ENCODE measurements around the gene CYS1. TPM values are rescaled to one million over a fixed set of nuclear protein-coding genes. Genes with fewer than 3 reads are reported as not detected.

Gene CYS1
- total RNA-seq, 4 donors from 2014 or later, result 0.59 to 47.2 (median 2.7) TPM

DNA sequence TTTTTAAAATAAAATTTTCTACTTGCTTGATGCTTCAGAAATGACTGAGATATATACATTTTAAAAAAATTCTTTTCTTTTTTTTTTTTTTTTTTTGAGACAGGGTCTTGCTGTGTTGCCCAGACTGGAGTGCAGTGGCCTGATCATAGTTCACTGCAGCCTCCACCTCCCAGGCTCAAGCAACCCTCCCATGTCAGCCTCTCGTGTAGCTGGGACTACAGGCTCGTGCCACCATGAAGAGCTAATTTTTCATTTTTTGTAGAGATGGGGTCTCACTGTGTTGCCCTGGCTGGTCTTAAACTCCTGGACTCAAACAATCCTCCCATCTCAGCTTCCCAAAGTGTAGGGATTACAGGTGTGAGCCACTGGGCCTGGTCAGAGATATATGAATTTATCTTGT lies 12.9 kb downstream of the CYS1 start:
- intact Hi-C loops (cut with DNase I), result no loop called here
- Histone ChIP-seq H3K27ac (no peak overlapping the region), H3K4me3 (replicated peaks in 1 of 3) (no peak overlapping the region), H3K4me1 (no peaks in the 10 kb centered on the region), H3K27me3 (no peaks in the 10 kb centered on the region), H3K36me3 (no peaks in the 10 kb centered on the region), H3K9me3 (no peaks in the 10 kb centered on the region)
- TF ChIP-seq, protein P1, sequence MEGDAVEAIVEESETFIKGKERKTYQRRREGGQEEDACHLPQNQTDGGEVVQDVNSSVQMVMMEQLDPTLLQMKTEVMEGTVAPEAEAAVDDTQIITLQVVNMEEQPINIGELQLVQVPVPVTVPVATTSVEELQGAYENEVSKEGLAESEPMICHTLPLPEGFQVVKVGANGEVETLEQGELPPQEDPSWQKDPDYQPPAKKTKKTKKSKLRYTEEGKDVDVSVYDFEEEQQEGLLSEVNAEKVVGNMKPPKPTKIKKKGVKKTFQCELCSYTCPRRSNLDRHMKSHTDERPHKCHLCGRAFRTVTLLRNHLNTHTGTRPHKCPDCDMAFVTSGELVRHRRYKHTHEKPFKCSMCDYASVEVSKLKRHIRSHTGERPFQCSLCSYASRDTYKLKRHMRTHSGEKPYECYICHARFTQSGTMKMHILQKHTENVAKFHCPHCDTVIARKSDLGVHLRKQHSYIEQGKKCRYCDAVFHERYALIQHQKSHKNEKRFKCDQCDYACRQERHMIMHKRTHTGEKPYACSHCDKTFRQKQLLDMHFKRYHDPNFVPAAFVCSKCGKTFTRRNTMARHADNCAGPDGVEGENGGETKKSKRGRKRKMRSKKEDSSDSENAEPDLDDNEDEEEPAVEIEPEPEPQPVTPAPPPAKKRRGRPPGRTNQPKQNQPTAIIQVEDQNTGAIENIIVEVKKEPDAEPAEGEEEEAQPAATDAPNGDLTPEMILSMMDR (IDR thresholded peaks at IDR 0.05), result no peak
- TF ChIP-seq POLR2A (IDR thresholded peaks at IDR 0.05), result no peak
- 64 to 77% methylated on average over 2 of the region's 2 CpGs for WGBS, 2 donors
- no peak for DNase-seq

DNA sequence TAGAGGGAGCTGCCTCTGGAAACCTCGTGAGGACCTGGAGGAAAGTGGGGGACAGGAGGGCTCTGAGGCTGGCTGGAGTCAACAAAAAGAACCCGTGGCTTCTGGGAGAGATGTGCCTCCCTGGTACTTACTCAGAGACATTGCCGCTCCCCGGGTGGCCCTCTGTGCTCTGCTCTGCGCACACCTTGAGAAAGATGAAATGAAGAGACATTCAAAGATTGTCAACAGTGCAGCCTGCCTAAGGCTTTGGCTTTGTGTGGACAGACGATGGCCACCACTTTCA lies 14.5 kb downstream of the CYS1 start:
- no peak for DNase-seq
- no peaks in the 10 kb centered on the region for H3K9me3 ChIP-seq
- intact Hi-C loops (cut with DNase I), result no loop called here
- no peaks in the 10 kb centered on the region for H3K27me3 ChIP-seq
- H3K4me1 ChIP-seq, result no peaks in the 10 kb centered on the region
- no peak overlapping the region for H3K4me3 ChIP-seq (replicated peaks in 1 of 3)
- TF ChIP-seq, protein P1 (IDR thresholded peaks at IDR 0.05), result no peak
- TF ChIP-seq POLR2A (IDR thresholded peaks at IDR 0.05), result no peak
- no peaks in the 10 kb centered on the region for H3K36me3 ChIP-seq
- 84 to 89% methylated on average over 6 of the region's 6 CpGs for WGBS, 2 donors
- H3K27ac ChIP-seq, result no peak overlapping the region

- no peak for TF ChIP-seq POLR2A (IDR thresholded peaks at IDR 0.05)
- TF ChIP-seq, protein P1 (IDR thresholded peaks at IDR 0.05), result no peak
- no peaks in the 10 kb centered on the region for H3K27me3 ChIP-seq
- no peaks in the 10 kb centered on the region for H3K4me1 ChIP-seq
- no peak overlapping the region for H3K4me3 ChIP-seq (replicated peaks in 1 of 3)
- intact Hi-C loops (cut with DNase I), result no loop called here
- no peak overlapping the region for H3K27ac ChIP-seq
- H3K9me3 ChIP-seq, result no peaks in the 10 kb centered on the region
- WGBS, 2 donors, result 87 to 91% methylated on average over 18 of the region's 18 CpGs
- H3K36me3 ChIP-seq, result no peaks in the 10 kb centered on the region
- DNase-seq, result no peak
Observed at GRCh38 chr2:10064932-10065772, 15.1 kb downstream of the CYS1 start.

DNA sequence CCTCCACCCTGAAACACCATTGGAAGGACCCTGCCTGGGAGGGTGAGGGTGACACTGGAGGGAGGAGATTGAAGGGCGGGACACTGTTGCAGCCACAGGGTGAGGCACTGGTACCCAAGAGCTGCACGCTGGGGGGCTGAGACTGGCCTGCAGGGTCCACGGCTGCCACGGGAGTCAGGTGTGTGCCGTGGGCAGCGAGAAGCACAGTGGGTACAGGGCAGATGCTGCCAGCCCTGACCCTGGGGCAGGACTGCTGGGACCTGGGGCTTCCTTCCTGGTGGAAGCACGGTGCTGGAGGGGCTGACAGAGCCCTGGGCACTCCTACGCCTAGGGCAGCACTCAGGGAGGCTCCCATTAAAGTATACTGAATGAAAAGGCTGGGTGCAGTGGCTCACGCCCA lies 16.6 kb downstream of the CYS1 start:
- H3K9me3 ChIP-seq, result no peaks in the 10 kb centered on the region
- no peak overlapping the region for H3K27ac ChIP-seq
- WGBS, 2 donors, result 93 to 96% methylated on average over 9 of the region's 9 CpGs
- intact Hi-C loops (cut with DNase I), result no loop called here
- DNase-seq, result no peak
- no peak for TF ChIP-seq POLR2A (IDR thresholded peaks at IDR 0.05)
- TF ChIP-seq, protein P1 (IDR thresholded peaks at IDR 0.05), result no peak
- no peaks in the 10 kb centered on the region for H3K27me3 ChIP-seq
- no peak overlapping the region for H3K4me3 ChIP-seq (replicated peaks in 1 of 3)
- H3K36me3 ChIP-seq, result no peaks in the 10 kb centered on the region
- no peaks in the 10 kb centered on the region for H3K4me1 ChIP-seq

DNA sequence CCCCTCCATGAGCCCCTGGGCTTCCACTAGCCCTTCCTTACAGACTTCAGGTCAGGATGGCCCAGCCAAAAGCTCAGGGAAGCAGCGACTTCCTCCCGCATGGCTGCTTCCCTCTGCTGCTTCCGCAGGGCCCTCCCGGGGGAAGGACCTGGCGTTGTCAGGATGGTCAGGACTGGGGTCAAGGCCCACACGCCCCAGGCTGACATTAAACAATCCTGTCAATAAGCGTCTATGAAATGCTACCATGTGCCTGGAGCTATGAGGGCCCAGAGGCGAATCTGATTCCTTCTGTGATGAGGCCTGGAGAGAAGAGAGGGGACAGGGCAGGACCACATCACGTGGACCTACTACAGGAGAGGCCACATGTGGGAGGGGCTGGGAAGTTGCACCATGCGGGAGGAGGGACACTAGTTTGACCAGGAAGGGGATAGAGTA lies 17.3 kb downstream of the CYS1 start:
- Histone ChIP-seq H3K36me3 (peaks cover 0 to 2% of the 10 kb centered on the region in 2 donors), H3K4me3 (replicated peaks in 1 of 3) (no peak overlapping the region), H3K4me1 (no peaks in the 10 kb centered on the region), H3K9me3 (no peaks in the 10 kb centered on the region), H3K27me3 (no peaks in the 10 kb centered on the region), H3K27ac (no peak overlapping the region)
- intact Hi-C loops (cut with DNase I), result no loop called here
- DNase-seq, result no peak
- WGBS, 2 donors, result 71 to 73% methylated on average over 9 to 10 of the region's 10 CpGs
- TF ChIP-seq, protein P1 (IDR thresholded peaks at IDR 0.05), result no peak
- no peak for TF ChIP-seq POLR2A (IDR thresholded peaks at IDR 0.05)
